Neural cell (in vitro differentiated cells): ENCODE measurements around the gene GPC5. TPM values are rescaled to one million over a fixed set of nuclear protein-coding genes. Genes with fewer than 3 reads are reported as not detected.

Source experiments
- H2AFZ ChIP-seq: fragments of 200-600, 300-800 bp; sonication (generic), shearing (Covaris generic); 2 replicates; pipeline ENCODE4 v1.6.0; 2014; ENCODE audit warnings: low read depth, mild to moderate bottlenecking, antibody characterized with exemption, low read length, moderate library complexity
- H3F3A ChIP-seq: fragments of 200-600 bp; shearing (Covaris generic); 2 replicates; pipeline ENCODE4 v1.6.1; 2016; ENCODE audit warnings: mild to moderate bottlenecking, moderate library complexity, mixed read lengths, antibody characterized with exemption, low read length; ENCODE audit not compliant: insufficient read depth, poor library complexity, severe bottlenecking
- H3K27ac ChIP-seq: fragments of 200-600, 300-800 bp; sonication (generic), shearing (Covaris generic); 2 replicates; pipeline ENCODE4 v1.5.1; 2014; ENCODE audit warnings: mild to moderate bottlenecking, low read length, moderate library complexity
- H3K27me3 ChIP-seq: fragments of 300-800, 200-600 bp; sonication (generic), shearing (Covaris generic); 2 replicates; pipeline ENCODE4 v1.6.0; 2014; ENCODE audit warnings: mild to moderate bottlenecking, low read depth, low read length, moderate library complexity; ENCODE audit not compliant: insufficient read depth
- H3K36me3 ChIP-seq: fragments of 300-800, 200-600 bp; sonication (generic), shearing (Covaris generic); 2 replicates; pipeline ENCODE4 v1.5.1; 2014; ENCODE audit warnings: mild to moderate bottlenecking, antibody characterized with exemption, low read length, moderate library complexity; ENCODE audit not compliant: insufficient read depth
- H3K4me2 ChIP-seq: fragments of 300-800, 200-600 bp; sonication (generic), shearing (Covaris generic); 2 replicates; pipeline ENCODE4 v1.6.0; 2014; ENCODE audit warnings: mild to moderate bottlenecking, low read length
- H3K4me3 ChIP-seq: fragments of 300-800, 200-600 bp; sonication (generic), shearing (Covaris generic); 2 replicates; pipeline ENCODE4 v1.5.1; 2014; ENCODE audit warnings: mild to moderate bottlenecking, low read length, moderate library complexity
- H3K79me2 ChIP-seq: fragments of 200-600 bp; shearing (Covaris generic); replicated peaks from 2 replicates; pipeline ENCODE4 v1.6.0; 2014; ENCODE audit warnings: mild to moderate bottlenecking, low read length, moderate library complexity; ENCODE audit not compliant: insufficient read depth
- H3K9ac ChIP-seq: fragments of 300-800, 200-600 bp; sonication (generic), shearing (Covaris generic); 2 replicates; pipeline ENCODE4 v1.6.1; 2016; ENCODE audit warnings: mild to moderate bottlenecking, low read length, mixed read lengths
- H3K9me2 ChIP-seq: fragments of 200-600 bp; shearing (Covaris generic); 2 replicates; pipeline ENCODE4 v1.6.1; 2016; ENCODE audit warnings: mild to moderate bottlenecking, low read length, mixed read lengths; ENCODE audit not compliant: insufficient read depth
- H3K9me3 ChIP-seq: fragments of 200-600, 300-800 bp; sonication (generic), shearing (Covaris generic); 2 replicates; pipeline ENCODE4 v1.6.1; 2016; ENCODE audit warnings: mild to moderate bottlenecking, mixed run types, low read length, moderate library complexity, mixed read lengths
- H4K20me1 ChIP-seq: fragments of 200-600 bp; shearing (Covaris generic); 2 replicates; pipeline ENCODE4 v1.6.1; 2016; ENCODE audit warnings: mild to moderate bottlenecking, mixed run types; ENCODE audit not compliant: insufficient read depth
- EP300 ChIP-seq: fragments of 450-650 bp; conservative IDR thresholded peaks from 2 replicates; pipeline ENCODE4 v1.6.1; 2014; ENCODE audit warnings: antibody characterized with exemption, mild to moderate bottlenecking, moderate library complexity; ENCODE audit not compliant: poor library complexity, severe bottlenecking
- EZH2 ChIP-seq: fragments of 200-600, 300-800 bp; shearing (Covaris generic), sonication (generic); IDR thresholded peaks from 2 replicates; pipeline ENCODE4 v1.6.1; 2014; ENCODE audit warnings: antibody characterized with exemption, low read length, borderline replicate concordance, mild to moderate bottlenecking; ENCODE audit not compliant: insufficient read depth, poor library complexity, severe bottlenecking
- MXI1 ChIP-seq: fragments of 450-650 bp; conservative IDR thresholded peaks from 2 replicates; pipeline ENCODE4 v1.6.1; 2014; ENCODE audit warnings: antibody characterized with exemption, mild to moderate bottlenecking; ENCODE audit not compliant: poor library complexity, severe bottlenecking
- RAD21 ChIP-seq: fragments of 450-650 bp; conservative IDR thresholded peaks from 2 replicates; pipeline ENCODE4 v1.6.1; 2014; ENCODE audit warnings: antibody characterized with exemption, mild to moderate bottlenecking, moderate library complexity
- SMC3 ChIP-seq: fragments of 450-650 bp; conservative IDR thresholded peaks from 2 replicates; pipeline ENCODE4 v1.6.1; 2014; ENCODE audit warnings: antibody characterized with exemption, mild to moderate bottlenecking, moderate library complexity; ENCODE audit not compliant: poor library complexity
- TAF1 ChIP-seq: IDR thresholded peaks from 2 replicates; pipeline ENCODE4 v1.6.1; 2012; ENCODE audit warnings: low read depth
- polyA plus RNA-seq: library from polyadenylated mRNA; depleted of rRNA; stranded (reverse); fragments of >200 nt; gene quantifications from 2 replicates; pipeline ENCODE4 v1.2.3, GENCODE V29; 2014
- TF ChIP-seq, protein P1 (sequence below): fragments of 450-650 bp; IDR thresholded peaks from 2 replicates; pipeline ENCODE4 v1.5.1; 2014; ENCODE audit warnings: antibody characterized with exemption, mild to moderate bottlenecking, moderate library complexity; ENCODE audit not compliant: poor library complexity, severe bottlenecking
- TF ChIP-seq, protein P2 (sequence below): IDR thresholded peaks from 2 replicates; pipeline ENCODE4 v1.6.1; 2012; ENCODE audit warnings: borderline replicate concordance

Gene GPC5
- polyA plus RNA-seq, 1 donor from 2014 or later = 5.0 TPM

DNA sequence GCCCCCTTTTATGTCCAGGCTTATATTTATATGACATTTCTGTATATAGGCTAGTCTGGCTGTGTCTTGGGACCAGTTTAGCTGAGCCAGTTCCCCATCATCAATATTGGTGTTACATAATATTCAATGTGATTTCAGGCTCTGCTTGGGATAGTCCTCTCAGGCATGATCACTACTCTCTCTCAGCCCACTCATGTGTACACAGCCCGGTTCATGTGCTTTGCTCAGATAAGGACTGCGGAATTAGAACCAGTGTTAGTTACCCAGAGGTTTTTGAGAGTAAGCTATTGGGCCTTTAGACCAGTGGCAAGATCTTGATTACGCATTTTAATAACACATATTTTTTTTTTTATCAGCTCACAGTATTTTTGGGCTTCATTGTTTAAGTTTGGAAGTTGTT lies 219.9 kb downstream of the GPC5 start:
- Histone ChIP-seq H3K9me3 (no peaks in the 10 kb centered on the region), H3K36me3 (no peaks in the 10 kb centered on the region), H3K4me3 (no peak overlapping the region), H3K79me2 (no peaks in the 10 kb centered on the region), H4K20me1 (no peaks in the 10 kb centered on the region), H3F3A (no peaks in the 10 kb centered on the region), H3K9me2 (no peaks in the 10 kb centered on the region), H3K27me3 (no peaks in the 10 kb centered on the region), H3K4me2 (no peak overlapping the region), H3K9ac (no peak overlapping the region), H2AFZ (no peak overlapping the region), H3K27ac (no peak overlapping the region)
- TF ChIP-seq RAD21 = no peak
- TF ChIP-seq, protein P1, sequence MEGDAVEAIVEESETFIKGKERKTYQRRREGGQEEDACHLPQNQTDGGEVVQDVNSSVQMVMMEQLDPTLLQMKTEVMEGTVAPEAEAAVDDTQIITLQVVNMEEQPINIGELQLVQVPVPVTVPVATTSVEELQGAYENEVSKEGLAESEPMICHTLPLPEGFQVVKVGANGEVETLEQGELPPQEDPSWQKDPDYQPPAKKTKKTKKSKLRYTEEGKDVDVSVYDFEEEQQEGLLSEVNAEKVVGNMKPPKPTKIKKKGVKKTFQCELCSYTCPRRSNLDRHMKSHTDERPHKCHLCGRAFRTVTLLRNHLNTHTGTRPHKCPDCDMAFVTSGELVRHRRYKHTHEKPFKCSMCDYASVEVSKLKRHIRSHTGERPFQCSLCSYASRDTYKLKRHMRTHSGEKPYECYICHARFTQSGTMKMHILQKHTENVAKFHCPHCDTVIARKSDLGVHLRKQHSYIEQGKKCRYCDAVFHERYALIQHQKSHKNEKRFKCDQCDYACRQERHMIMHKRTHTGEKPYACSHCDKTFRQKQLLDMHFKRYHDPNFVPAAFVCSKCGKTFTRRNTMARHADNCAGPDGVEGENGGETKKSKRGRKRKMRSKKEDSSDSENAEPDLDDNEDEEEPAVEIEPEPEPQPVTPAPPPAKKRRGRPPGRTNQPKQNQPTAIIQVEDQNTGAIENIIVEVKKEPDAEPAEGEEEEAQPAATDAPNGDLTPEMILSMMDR = no peak
- TF ChIP-seq TAF1 = no peak
- TF ChIP-seq, protein P2, sequence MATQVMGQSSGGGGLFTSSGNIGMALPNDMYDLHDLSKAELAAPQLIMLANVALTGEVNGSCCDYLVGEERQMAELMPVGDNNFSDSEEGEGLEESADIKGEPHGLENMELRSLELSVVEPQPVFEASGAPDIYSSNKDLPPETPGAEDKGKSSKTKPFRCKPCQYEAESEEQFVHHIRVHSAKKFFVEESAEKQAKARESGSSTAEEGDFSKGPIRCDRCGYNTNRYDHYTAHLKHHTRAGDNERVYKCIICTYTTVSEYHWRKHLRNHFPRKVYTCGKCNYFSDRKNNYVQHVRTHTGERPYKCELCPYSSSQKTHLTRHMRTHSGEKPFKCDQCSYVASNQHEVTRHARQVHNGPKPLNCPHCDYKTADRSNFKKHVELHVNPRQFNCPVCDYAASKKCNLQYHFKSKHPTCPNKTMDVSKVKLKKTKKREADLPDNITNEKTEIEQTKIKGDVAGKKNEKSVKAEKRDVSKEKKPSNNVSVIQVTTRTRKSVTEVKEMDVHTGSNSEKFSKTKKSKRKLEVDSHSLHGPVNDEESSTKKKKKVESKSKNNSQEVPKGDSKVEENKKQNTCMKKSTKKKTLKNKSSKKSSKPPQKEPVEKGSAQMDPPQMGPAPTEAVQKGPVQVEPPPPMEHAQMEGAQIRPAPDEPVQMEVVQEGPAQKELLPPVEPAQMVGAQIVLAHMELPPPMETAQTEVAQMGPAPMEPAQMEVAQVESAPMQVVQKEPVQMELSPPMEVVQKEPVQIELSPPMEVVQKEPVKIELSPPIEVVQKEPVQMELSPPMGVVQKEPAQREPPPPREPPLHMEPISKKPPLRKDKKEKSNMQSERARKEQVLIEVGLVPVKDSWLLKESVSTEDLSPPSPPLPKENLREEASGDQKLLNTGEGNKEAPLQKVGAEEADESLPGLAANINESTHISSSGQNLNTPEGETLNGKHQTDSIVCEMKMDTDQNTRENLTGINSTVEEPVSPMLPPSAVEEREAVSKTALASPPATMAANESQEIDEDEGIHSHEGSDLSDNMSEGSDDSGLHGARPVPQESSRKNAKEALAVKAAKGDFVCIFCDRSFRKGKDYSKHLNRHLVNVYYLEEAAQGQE = no peak

DNA sequence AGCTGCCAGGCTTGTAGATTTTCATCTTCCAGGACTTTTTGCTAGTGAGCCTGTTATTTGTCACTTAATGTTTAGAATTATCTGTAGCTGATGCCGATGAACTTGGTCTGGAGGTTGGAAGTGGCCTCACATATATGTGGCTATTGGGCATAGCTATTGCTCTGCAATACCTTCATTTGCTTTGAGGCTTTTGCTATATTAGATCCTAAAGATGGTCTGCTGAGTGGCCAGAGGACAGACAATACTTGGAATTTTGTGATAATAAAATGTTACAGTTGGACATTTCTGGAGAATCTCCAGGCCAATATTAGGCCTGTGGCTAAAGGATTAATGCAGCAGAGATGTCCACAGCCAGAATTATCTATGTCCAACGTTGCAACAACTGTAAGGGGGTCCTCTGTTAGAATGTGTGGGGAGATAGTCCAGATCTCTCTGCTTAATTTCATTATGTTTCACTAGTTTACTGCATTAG lies 222.3 kb downstream of the GPC5 start:
- Histone ChIP-seq H3K79me2 (no peaks in the 10 kb centered on the region), H3K9me2 (no peaks in the 10 kb centered on the region), H3K4me2 (no peak overlapping the region), H4K20me1 (no peaks in the 10 kb centered on the region), H3K9me3 (no peaks in the 10 kb centered on the region), H3K9ac (no peak overlapping the region), H3K4me3 (no peak overlapping the region), H3K27ac (no peak overlapping the region), H2AFZ (no peak overlapping the region), H3K36me3 (no peaks in the 10 kb centered on the region), H3F3A (no peaks in the 10 kb centered on the region), H3K27me3 (no peaks in the 10 kb centered on the region)
- TF ChIP-seq RAD21 (no peak), MXI1 (no peak), EP300 (no peak), SMC3 (no peak), EZH2 (no peak), TAF1 (no peak)
- TF ChIP-seq, protein P2 = no peak
